Tibial nerve (tissue), 4 donors: ENCODE measurements around the gene DQX1. TPM values are rescaled to one million over a fixed set of nuclear protein-coding genes. Genes with fewer than 3 reads are reported as not detected.
A peak's percentile ranks its signal among the peaks of the same experiment; 100 is the strongest.

Source experiments
- DNase-seq, 2 donors: peaks; one replicate each; pipeline ENCODE4 v3.0.0-alpha.2; 2019; ENCODE audit warnings: low spot score in 2 of 2
- H3K27ac ChIP-seq, 4 donors: fragments of 200-600 bp; sonication (generic) in 3 of 4; one replicate each; pipeline ENCODE4 v1.5.1; 2017 to 2019; ENCODE audit warnings: mild to moderate bottlenecking in 1 of 4
- H3K27me3 ChIP-seq, 2 donors: fragments of 200-600 bp; sonication (generic) in 1 of 2; one replicate each; pipeline versions ENCODE4 v1.5.1 to v1.6.0; 2017 to 2019
- H3K36me3 ChIP-seq, 3 donors: fragments of 200-600 bp; sonication (generic); one replicate each; pipeline ENCODE4 v1.5.1; 2018 to 2019
- H3K4me1 ChIP-seq, 4 donors: fragments of 200-600 bp; sonication (generic) in 3 of 4; one replicate each; pipeline ENCODE4 v1.5.1; 2017 to 2019
- H3K4me3 ChIP-seq, 4 donors: fragments of 200-600 bp; sonication (generic) in 3 of 4; one replicate each; pipeline ENCODE4 v1.5.1; 2017 to 2019; ENCODE audit warnings: mild to moderate bottlenecking in 1 of 4, moderate library complexity in 1 of 4
- H3K9me3 ChIP-seq, 4 donors: fragments of 200-600 bp; sonication (generic) in 3 of 4; one replicate each; pipeline ENCODE4 v1.5.1; 2017 to 2019
- CTCF ChIP-seq, 5 experiments: fragments of 200-600 bp in 3 of 5; fragments of 450-650 bp in 2 of 5; sonication (generic) in 3 of 5; IDR thresholded peaks; one replicate each; pipeline ENCODE4 v1.5.1; 2016 to 2019; ENCODE audit warnings: antibody characterized with exemption in 5 of 5, mild to moderate bottlenecking in 3 of 5, moderate library complexity in 2 of 5
- EP300 ChIP-seq, 2 donors: sonication (generic); formaldehyde crosslinking; IDR thresholded peaks; one replicate each; pipeline ENCODE4 v1.6.1; 2017; ENCODE audit warnings: antibody characterized with exemption in 2 of 2, mild to moderate bottlenecking in 1 of 2
- POLR2A ChIP-seq, 2 donors: fragments of 450-650 bp; IDR thresholded peaks; one replicate each; pipeline ENCODE4 v1.6.1; 2017; ENCODE audit warnings: antibody characterized with exemption in 2 of 2, mild to moderate bottlenecking in 2 of 2, moderate library complexity in 2 of 2
- WGBS, 2 donors: methylation state at CpG; one replicate each; pipeline ENCODE4 v1.1.5; 2018; 5-methylcytosine and 5-hydroxymethylcytosine counted together
- total RNA-seq, 4 donors: library from RNA; depleted of rRNA; stranded (reverse); fragments of >200 nt; gene quantifications; one replicate each; pipeline ENCODE4 v1.1.0, GENCODE V29; 2016

Gene DQX1
- total RNA-seq, 4 donors from 2014 or later: 6.9 TPM; not detected in 3

- H3K36me3 ChIP-seq: peaks cover 0 to 15% (median 0%) of the 10 kb centered on the region in 3 donors
- no peak for TF ChIP-seq POLR2A (IDR thresholded peaks at IDR 0.05)
- no peak for TF ChIP-seq EP300 (IDR thresholded peaks at IDR 0.05)
- no peak for TF ChIP-seq CTCF (IDR thresholded peaks at IDR 0.05)
- DNase-seq: no peak
- H3K4me3 ChIP-seq: no peak overlapping the region
- no peaks in the 10 kb centered on the region for H3K27me3 ChIP-seq
- H3K27ac ChIP-seq: no peak overlapping the region
- H3K9me3 ChIP-seq: no peaks in the 10 kb centered on the region
- 63 to 65% methylated on average over 7 of the region's 7 CpGs for WGBS, 2 donors
- H3K4me1 ChIP-seq: peaks cover 0 to 17% (median 3%) of the 10 kb centered on the region in 4 donors
These were observed 32.5 kb upstream of the DQX1 start for GRCh38 chr2:74558284-74559230.

GRCh38 chr2:74556831-74557370 is 30.9 kb upstream of the DQX1 start:
- no peak overlapping the region for H3K27ac ChIP-seq
- 92 to 94% methylated on average over 6 of the region's 6 CpGs for WGBS, 2 donors
- H3K9me3 ChIP-seq: no peaks in the 10 kb centered on the region
- no peak for DNase-seq
- H3K27me3 ChIP-seq: no peaks in the 10 kb centered on the region
- TF ChIP-seq POLR2A (IDR thresholded peaks at IDR 0.05) (no peak), EP300 (IDR thresholded peaks at IDR 0.05) (no peak), CTCF (IDR thresholded peaks at IDR 0.05) (no peak)
- no peak overlapping the region for H3K4me3 ChIP-seq
- peaks cover 0 to 15% (median 0%) of the 10 kb centered on the region in 3 donors for H3K36me3 ChIP-seq
- peaks cover 0 to 34% (median 10%) of the 10 kb centered on the region in 4 donors for H3K4me1 ChIP-seq

GRCh38 chr2:74556159-74556558 is 30.1 kb upstream of the DQX1 start:
- H3K4me1 ChIP-seq: peaks cover 0 to 35% (median 10%) of the 10 kb centered on the region in 4 donors
- peaks cover 0 to 15% (median 0%) of the 10 kb centered on the region in 3 donors for H3K36me3 ChIP-seq
- no peaks in the 10 kb centered on the region for H3K9me3 ChIP-seq
- 75 to 79% methylated on average over 14 of the region's 14 CpGs for WGBS, 2 donors
- peak overlapping the region in 2 of 4 donors; percentile 97 to 98 for H3K27ac ChIP-seq
- DNase-seq: no peak
- H3K27me3 ChIP-seq: no peaks in the 10 kb centered on the region
- TF ChIP-seq POLR2A (IDR thresholded peaks at IDR 0.05) (no peak), EP300 (IDR thresholded peaks at IDR 0.05) (no peak), CTCF (IDR thresholded peaks at IDR 0.05) (no peak)
- peak overlapping the region in 1 of 4 donors; percentile 95 for H3K4me3 ChIP-seq

DNA sequence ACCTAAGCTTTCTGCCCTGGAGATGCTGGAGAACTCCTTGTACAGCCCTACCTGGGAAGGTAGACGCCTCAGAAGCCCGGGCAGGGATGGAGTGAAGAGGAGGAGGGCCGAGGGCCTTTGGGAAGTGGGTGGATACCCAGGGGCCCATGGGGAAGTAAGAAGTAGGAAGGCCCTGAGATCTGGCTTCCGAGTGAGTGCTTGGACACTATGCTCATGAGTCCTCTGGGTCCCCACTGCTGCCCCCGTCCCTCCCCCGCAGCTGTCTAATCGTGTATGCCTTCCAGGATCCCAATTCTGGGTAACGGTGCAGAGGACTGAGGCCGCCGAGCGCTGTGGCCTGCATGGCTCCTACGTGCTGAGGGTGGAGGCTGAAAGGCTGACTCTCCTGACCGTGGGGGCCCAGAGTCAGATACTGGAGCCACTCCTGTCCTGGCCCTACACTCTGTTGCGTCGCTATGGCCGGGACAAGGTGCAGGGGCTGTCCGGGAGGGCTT is 29.6 kb upstream of the DQX1 start:
- no peak for TF ChIP-seq POLR2A (IDR thresholded peaks at IDR 0.05)
- no peak for TF ChIP-seq CTCF (IDR thresholded peaks at IDR 0.05)
- no peak for TF ChIP-seq EP300 (IDR thresholded peaks at IDR 0.05)
- H3K4me3 ChIP-seq: peak overlapping the region; percentile 72 to 95 (median 79)
- peaks cover 0 to 39% (median 10%) of the 10 kb centered on the region in 4 donors for H3K4me1 ChIP-seq
- 68 to 70% methylated on average over 14 to 17 of the region's 17 CpGs for WGBS, 2 donors
- peak overlapping the region; percentile 89 to 98 (median 96) for H3K27ac ChIP-seq
- H3K9me3 ChIP-seq: no peaks in the 10 kb centered on the region
- H3K27me3 ChIP-seq: no peaks in the 10 kb centered on the region
- DNase-seq: no peak
- H3K36me3 ChIP-seq: peaks cover 0 to 15% (median 0%) of the 10 kb centered on the region in 3 donors
